Hematopoietic multipotent progenitor cell (in vitro differentiated cells): Measurements from ENCODE around the gene RGPD6. TPM values are rescaled to one million over a fixed set of nuclear protein-coding genes. Genes with fewer than 3 reads are reported as not detected.
"Not testable (repeated sequence)": the region's sequence is repeated elsewhere in the genome, so short reads cannot be mapped to it uniquely, and the experiment has no call there.

Experiments used
- DNase-seq, 3 donors: peaks; one replicate each; pipeline ENCODE4 v3.0.0-alpha.2; 2011 to 2015; ENCODE audit warnings: low read depth in 2 of 3, low spot score in 2 of 3
- total RNA-seq: library from RNA; depleted of rRNA; stranded (reverse); fragments of >200 nt; gene quantifications from one replicate; pipeline ENCODE4 v1.2.3, GENCODE V29; 2012

RGPD6 gene
- 18.0 TPM for total RNA-seq

DNA sequence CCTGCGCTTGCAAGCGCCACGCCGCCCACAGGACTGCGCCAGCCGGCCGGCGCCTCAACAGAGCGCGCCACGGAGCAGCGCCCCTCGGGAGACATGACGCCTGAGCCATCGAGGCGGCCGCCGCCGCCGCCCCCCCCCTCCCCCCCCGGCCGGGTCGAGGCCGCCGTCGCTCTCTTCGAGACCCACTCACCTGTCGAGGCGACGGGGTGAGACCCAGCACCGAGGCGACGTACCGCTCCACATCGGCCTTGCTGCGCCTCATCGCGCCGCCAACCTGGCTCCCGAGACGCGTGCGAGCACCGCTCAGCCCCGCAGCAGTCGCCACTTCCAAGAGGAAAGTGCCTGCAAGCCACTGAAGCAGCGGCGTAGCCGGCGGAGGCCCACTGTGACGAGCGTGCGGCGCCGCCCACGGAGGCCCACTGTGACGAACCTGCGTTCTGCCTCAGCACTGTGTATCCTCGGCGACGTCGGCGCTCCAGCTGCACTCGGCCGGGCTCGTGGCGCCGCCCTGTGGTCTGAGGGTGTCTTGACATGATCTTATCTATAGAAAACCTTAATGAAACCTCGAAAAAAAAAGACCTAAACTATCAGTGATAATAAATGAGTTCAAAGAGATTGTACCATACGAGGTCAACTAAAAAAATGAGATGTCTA, at the start of gene RGPD6:
RGPD6 (minus strand) TSS at position 460 of the 654 bp plus-strand sequence; CDS start at position 262, 198 bp downstream.
- DNase-seq, result not testable (repeated sequence)

DNA sequence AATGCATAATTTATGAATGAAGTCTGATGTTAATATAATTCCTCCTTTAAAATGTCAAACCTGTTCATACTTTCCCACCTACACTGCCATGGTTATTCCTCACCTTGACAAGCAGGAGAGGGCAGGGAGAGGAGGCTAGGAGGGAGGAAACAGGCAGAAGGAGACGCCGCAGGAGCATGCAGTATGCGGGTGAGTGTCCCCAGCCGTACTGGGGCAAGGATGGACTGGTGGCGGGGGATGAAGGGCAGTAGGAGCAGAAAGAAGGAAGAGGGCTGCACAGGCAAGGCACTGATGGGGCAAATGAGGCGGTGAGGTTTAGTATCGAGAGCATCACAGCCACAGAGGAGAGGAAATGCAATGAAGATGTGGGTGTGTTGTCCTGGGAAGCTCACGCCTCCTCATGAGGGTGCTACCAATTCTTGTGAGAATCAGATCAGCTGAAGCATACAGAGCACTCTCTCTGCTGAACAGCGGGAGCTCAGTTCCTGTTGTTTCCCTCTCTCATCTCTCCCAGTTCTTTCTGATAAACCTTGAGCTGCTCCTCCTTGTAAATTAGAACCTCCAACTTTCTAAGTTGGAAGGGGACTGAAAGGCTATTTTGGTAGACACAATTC, 42.4 kb upstream of the RGPD6 start:
- DNase-seq, result not testable (repeated sequence)

DNA sequence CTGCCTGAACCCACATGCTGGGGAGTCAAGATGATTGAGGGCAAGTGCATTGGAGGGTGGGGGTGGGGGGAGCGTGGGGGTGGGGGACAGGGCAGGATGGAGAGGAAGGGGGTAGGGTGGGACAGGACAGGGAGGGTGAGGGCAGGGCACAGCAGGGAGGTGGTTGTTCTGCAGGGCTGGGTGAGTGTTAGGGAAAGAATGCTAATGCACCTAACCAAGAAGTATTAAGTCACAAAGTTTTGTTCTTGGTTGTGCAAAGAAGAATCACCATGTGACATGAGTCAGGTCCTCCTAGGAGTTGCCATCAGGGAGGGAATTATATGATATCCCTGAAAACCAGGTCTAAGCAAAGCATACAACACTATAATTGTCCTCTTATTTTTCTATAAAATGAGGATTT, 36.9 kb upstream of the RGPD6 start:
- DNase-seq, result not testable (repeated sequence)

DNA sequence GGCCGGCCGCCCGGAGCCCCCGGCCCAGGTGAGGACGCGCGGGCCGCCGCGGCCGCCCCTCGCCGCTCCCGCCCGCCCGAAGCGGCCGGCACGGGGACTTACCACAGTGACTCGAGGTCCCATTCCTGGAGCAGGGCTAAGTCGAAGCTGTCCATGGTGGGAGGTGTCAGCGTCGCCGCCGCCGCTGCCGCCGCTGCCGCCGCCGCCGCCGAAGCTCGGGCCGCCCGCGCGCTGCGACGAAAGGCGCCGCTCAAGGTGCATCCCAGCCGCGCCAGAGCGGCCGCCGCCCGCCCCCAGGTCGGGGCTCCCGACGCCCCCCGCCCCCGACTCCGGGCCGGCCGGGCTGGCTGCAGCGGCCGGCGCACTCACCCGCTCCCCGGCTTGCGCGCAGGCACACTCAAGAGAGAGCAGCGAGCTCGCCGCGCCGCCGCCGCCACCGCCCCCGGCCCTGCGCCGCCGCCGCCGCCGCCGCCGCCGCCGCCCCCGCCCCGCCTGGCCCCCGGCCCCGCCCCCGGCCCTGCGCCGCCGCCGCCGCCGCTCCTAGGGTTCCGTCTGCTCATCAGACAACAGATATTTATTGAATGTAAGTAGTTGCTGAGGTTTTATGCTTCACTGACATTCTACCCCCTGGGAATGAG, 33.7 kb upstream of the RGPD6 start:
- not testable (repeated sequence) for DNase-seq

DNA sequence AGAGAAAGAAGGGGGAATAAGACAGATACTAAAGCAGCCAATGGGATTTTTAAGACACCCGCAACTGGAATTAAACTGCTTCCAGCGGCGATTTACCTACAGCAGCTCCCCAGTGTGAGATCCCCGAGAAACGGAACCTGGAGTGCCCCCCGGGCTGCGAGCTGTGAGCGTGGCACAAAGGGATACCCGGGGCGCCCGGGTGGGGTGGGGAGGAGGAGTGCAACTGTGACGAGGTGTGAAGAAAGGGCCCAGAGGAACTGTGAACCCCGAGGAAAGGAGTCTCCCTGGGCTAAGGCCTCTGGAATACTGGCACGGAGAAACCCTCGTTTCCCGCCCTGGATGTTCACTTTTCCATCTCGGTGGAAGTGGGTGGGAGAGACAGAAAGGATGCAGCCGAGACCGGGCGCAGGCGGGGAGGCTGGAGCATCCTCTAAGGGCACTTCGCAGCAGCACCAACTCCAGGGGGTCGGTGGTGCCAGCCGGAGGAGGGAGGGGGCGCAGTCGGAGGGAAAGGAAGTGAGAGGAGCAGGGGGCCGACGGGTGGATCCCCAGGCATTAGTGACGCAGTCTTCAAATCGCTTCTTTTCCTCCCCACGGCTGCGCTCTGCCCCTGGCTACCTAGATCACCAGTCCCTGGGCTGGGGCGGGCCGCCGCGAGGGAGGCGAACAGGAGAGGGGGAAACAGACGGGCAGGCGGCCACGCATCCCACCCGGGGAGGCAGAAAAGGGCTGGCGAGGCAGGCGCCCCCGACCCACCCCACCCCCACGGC, 33.0 kb upstream of the RGPD6 start:
- DNase-seq, result not testable (repeated sequence)

DNA sequence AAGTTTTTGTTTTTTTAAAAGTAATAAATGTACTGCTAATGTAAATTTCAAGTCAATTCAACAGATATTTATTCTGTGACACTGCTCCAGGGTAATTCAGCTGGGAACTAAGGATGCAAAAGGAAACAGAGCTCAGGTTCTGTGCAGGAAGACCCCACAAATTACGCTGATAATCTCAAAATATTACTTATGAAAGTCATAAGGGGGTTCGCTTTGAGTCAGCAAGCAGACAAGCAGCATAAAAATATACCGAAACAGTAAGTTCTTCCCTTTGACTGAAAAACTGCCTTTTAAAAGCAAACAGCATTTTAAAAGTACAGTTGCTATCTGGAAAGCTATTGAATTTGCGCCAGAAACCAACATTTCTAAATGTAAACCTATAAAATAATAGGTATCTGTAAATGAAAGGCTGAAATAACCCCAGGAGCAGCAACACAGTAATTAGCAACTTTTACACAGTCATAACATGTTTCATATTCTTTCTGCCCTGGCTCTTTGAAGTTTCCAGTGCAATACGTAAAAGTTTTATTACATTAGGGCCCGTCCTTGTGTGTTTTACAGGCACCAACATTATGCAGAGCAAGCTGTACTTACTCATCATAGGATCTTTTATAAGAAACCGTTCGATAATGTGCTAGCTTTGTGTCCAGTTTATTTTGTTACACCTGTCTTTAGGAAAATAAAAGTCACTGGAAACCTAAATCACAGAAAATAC, 31.9 kb upstream of the RGPD6 start:
- not testable (repeated sequence) for DNase-seq

DNA sequence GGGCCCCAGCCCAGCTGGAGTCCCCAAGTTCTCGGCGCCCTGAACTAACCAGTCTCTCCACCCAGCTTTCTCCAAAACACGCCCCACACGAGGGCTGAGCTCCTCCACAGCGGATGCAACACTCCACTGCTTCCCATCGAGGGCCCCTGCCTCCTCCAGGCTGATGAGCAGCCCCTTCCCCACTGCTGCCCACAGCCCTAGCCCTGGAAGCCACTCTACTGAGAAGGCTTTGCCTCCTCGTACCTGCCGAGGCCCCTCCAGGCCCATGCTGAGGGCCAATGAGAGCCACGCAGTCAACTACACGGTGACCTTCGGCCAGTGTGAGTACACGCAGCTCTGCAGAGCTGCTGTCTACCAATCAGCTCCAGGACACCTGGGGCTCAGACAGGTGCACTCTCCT, 28.0 kb upstream of the RGPD6 start:
- DNase-seq, result not testable (repeated sequence)

DNA sequence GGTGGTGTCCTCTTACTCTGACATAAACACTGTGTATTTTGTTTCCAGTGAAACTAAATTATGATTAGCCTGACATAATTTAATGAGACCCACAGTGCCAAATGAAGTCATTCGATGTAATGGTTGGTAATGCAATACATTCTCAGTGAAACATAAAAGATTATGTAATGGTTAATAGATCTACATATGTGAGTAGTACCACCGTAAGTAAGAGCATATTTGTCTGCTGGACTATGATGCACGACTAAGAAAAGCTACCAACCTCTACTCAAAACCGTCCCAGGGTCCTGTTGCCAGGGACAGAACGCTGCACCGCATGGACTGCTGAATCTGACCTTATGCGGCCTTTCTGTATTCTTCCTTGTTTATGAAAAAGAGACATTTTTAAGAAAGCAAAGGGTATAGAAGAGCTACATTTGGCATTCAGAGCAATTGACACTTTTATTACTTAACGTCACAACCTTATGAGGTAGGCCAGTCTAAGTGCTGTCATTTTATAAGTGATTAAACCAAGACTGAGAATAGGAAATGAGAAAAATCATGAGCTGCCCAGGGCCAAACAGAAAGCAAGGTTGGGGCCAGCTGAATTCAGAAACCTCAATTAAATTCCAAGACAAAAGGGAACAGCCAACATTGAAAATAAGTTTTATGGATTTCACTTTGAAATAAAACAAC, 27.0 kb upstream of the RGPD6 start:
- not testable (repeated sequence) for DNase-seq

DNA sequence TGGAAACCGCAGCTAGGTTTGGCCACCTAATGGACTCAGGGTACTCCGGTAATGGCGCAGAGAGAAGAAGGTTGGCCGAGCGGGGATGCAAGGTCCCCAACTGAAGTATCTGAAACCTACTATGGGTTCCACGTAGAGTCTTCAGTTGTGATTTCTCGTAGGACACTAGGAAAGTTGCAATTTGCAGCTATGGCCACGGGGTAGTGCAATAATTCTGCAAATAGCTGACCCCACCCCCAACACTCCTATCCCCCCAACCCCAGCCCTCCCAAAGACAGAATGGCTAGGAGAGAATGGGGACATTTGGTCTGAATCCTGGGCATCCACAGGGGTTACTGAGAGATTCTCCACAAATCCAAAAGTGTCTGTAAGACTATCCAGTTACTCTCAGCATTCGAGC, 25.1 kb upstream of the RGPD6 start:
- DNase-seq, result not testable (repeated sequence)

DNA sequence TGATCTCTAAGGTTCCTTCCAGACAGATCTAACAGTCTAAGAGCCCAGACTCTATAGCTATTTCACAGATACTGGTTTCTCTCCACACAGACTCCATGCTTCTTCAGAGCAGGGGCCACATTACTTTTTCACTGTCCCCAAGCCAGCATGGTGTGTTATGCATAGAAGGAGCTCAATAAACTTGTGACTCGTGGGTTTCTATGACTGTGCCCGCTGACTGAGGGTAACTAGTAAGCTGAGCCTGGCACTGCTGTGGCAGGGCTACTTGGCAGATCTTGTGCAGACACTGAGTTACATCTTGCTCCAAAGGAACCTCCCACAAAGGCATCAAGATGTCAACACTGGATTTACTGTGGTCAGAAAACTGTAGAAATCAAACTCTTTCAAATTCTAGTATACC, 15.0 kb upstream of the RGPD6 start:
- DNase-seq, result not testable (repeated sequence)

DNA sequence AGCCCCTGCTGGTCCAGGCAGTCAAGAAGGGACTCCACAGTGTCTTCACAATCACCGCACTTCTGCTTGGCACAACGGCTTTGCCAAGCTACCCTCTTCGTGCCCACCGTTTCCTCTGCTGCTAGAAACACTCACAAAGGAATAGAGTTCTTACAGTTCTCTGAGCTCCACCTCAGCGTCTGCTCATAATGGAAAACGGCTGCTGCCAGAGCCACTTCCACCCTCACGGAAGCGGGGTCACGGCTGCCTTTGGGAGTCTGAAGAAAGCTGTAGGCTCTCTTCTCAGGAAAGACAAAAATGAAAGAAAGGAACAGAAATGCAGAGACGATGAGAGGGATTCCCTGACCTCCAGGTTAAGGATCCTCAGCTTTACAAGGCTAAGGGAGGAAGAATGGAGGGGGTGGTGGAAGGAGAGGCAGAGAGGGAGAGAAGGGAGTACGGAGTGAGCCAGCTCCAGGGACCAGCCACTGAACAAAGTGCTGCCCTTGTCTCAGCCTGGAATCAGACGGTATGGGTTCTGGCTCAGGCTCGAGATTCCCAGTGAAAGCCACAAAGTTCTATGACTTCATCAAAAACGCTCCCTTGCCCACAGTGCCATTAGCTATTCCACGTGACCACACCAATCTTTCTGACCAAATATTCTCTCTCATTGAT, 12.8 kb upstream of the RGPD6 start:
- DNase-seq, result not testable (repeated sequence)

DNA sequence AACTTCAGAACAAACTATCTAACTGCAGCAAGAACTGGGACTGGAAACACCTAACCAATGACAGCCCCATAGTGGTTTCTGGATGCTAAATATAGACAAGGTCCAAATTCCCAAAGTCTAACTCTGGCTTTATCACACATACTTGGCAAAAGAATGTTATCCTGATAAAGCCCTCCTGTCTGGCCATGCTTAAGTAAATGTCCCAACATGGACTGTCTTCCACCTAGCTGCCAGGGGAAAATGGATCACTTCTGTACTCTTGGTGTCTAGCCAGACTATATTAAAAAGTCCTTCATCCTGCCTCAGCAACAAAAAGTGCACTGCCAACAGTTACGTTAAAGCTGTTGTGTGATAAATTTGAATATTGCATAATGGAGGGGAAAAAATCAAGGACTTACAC, 11.5 kb upstream of the RGPD6 start:
- not testable (repeated sequence) for DNase-seq

DNA sequence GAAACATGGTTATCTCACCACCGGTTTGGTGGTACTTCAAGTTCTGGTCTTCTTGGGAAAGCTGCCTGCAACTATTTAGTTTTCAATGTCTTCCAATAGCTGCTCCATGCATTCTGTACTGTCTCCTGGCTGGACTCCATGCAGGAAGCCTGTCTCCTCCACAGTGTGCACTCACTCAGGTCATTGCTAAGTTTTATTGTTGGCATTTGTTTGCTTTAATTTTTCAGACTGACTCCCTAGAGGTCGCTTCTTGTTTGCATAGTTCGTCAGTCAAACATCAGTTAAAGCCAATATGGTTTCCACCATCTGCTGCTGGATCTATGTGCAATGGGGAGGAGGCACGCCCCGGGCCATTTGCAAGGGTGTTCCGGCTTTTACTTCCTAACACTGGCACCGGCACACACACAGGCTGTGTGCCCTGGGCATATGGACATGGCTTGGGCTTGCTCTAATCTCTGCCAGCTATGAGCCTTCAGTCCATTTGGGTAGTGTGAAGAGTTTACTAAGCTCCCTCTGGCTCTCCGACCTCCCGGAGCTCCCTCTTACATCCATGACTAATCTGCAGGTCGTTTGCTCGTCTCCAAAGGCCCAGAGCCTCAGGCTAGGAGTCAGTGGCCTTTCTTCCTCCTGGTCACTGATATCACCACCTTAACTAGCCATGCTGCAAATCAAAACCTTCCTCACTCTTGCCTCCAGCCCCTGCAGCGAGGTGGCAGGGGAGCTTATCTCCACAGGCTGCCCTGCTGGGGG, 2.4 kb upstream of the RGPD6 start:
- not testable (repeated sequence) for DNase-seq

DNA sequence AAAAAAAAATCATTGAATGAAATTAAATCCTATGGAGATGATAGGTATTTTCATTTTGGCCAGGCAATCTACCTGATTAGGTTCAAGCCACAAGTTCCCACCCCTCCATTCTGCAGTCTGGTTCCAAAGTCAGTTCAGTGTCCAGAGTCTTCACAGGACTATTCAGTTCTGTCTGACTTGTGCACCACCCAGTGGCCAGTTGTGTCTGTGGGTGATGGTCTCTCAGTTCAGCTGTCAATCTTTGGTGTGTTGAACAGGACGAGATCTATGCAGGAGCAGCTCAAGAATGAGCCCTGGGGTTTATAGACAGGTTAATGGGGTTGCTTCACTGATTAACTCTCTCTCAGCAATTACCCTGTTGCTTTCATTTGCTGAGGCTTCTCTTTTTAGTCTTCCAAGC, 1.4 kb upstream of the RGPD6 start:
- DNase-seq, result not testable (repeated sequence)

DNA sequence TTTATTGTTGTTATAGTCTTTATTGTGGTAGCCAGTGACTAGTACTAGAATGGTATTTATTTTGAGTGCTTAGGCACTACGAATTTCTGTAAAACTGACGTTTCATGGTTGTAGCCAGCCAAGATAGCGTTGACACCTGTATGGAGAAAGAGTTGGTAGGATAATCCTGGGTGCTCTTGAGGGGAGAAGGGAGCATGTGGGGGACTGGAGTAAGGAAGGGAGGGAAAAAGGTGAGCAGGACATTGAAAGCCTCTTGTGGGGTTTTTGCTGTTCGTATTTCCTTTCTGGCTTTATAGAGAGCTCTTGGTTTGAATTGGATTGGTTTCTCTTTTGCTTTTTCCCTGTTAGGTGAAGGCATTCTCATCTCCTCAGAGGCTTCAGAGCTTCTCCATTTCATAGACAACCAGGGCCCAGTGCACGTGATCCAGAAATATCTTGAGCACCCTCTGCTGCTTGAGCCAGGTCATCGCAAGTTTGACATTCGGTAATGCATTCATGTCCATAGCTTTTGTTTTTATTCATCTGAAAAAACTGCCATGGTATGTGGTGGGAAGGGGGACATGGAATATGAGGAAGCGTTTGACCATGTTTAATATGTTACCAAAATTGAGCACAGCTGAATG, 77.2 kb downstream of the RGPD6 start:
- not testable (repeated sequence) for DNase-seq

DNA sequence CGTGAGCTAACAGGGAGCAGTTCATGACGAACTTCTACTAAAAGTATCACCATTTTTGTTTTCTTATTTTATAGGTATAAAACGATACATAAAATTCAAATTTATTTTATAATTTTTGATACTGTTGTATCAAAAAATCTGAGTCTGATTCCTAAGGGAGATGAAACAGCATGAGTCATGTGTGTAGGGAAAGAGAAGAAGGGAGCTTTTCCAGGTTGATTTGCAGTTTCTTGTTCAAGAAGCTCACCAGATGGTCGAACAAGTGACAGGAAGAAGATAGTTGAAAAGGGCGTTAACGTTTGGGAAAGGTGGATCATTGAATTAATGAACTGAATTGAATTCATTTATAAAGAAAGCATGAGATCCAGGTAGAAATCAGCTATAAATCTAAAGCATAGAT, 81.0 kb downstream of the RGPD6 start:
- not testable (repeated sequence) for DNase-seq

DNA sequence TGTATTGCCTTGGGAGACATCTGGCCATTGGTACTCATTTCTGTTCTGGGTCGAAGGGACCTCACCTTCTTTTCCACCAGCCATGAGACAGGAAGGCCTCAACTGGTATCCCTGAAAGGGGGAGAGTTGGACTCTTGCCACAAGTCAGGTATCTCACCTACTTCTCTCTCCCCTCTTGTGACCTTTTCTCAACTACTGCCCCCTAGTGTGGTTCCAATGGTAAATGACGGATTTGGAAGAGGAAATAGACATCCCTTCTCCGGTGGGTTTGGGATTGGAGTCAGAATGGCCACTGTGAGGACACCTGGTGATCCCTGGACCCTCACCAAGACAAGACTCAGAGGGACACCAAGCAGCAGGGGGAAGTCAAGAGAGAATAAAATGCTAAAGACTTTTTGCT, 82.5 kb downstream of the RGPD6 start:
- DNase-seq, result not testable (repeated sequence)

DNA sequence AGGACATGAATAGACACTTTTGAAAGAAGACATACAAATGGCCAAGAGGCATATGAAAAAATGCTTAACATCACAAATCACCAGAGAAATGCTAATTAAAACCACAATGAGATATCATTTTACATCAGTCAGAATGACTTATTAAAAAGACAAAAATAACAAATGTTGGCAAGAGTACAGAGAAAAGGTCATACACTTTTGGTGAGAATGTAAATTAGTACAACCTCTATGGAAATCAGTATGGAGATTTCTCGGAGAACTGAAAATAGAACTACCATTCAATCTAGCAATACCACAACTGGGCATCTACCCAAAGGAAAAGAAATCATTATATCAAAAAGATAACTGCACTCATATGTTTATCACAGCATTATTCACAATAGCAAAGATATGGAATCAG, 88.0 kb downstream of the RGPD6 start:
- DNase-seq, result not testable (repeated sequence)
